Liver (tissue), 9 donors: ENCODE measurements around the gene BAHCC1. TPM values are rescaled to one million over a fixed set of nuclear protein-coding genes. Genes with fewer than 3 reads are reported as not detected.
"Not testable (repeated sequence)": the region's sequence is repeated elsewhere in the genome, so short reads cannot be mapped to it uniquely, and the experiment has no call there.

ENCODE experiments used
- DNase-seq: peaks from one replicate; pipeline ENCODE4 v3.0.0-alpha.2; 2017; ENCODE audit warnings: low spot score
- H3K27ac ChIP-seq, 2 donors: one replicate each; pipeline ENCODE4 v1.7.0; 2013; ENCODE audit warnings: inconsistent platforms in 2 of 2, low read length in 2 of 2, control low read depth in 1 of 2, low read depth in 1 of 2, mild to moderate bottlenecking in 1 of 2
- H3K27me3 ChIP-seq, 4 donors: one replicate each; pipeline versions ENCODE4 v1.6.1 to v1.7.0; 2013; ENCODE audit warnings: low read length in 3 of 4, inconsistent platforms in 1 of 4, mild to moderate bottlenecking in 1 of 4, moderate library complexity in 1 of 4; ENCODE audit not compliant: control insufficient read depth in 4 of 4, insufficient read depth in 4 of 4
- H3K36me3 ChIP-seq, 4 donors: one replicate each; pipeline versions ENCODE4 v1.6.1 to v1.7.0; 2013; ENCODE audit warnings: low read length in 3 of 4, mild to moderate bottlenecking in 3 of 4, low read depth in 1 of 4, moderate library complexity in 1 of 4; ENCODE audit not compliant: control insufficient read depth in 4 of 4, insufficient read depth in 3 of 4
- H3K4me1 ChIP-seq, 4 donors: one replicate each; pipeline versions ENCODE4 v1.6.1 to v1.7.0; 2013; ENCODE audit warnings: low read length in 3 of 4, mild to moderate bottlenecking in 3 of 4, moderate library complexity in 1 of 4; ENCODE audit not compliant: control insufficient read depth in 4 of 4, insufficient read depth in 4 of 4
- H3K4me3 ChIP-seq, 3 donors: one replicate each; pipeline versions ENCODE4 v1.6.1 to v1.7.0; 2013; ENCODE audit warnings: low read length in 3 of 3, control low read depth in 1 of 3, low read depth in 1 of 3, mild to moderate bottlenecking in 1 of 3
- H3K9ac ChIP-seq, 2 donors: one replicate each; pipeline ENCODE4 v1.7.0; 2013; ENCODE audit warnings: low read length in 2 of 2, mild to moderate bottlenecking in 2 of 2, moderate library complexity in 2 of 2, control low read depth in 1 of 2, low read depth in 1 of 2
- H3K9me3 ChIP-seq, 4 donors: one replicate each; pipeline versions ENCODE4 v1.6.1 to v1.7.0; 2013; ENCODE audit warnings: low read length in 3 of 4; ENCODE audit not compliant: control insufficient read depth in 4 of 4
- EGR1 ChIP-seq, 2 donors: IDR thresholded peaks; 2 replicates each; pipeline ENCODE4 v1.6.1; 2016 to 2018; ENCODE audit warnings: antibody characterized with exemption in 2 of 2, low read depth in 2 of 2
- FOXA1 ChIP-seq: IDR thresholded peaks from 2 replicates; pipeline ENCODE4 v1.6.1; 2016; ENCODE audit warnings: antibody characterized with exemption
- FOXA2 ChIP-seq: IDR thresholded peaks from 2 replicates; pipeline ENCODE4 v1.6.1; 2016; ENCODE audit warnings: antibody characterized with exemption
- GABPA ChIP-seq, 2 donors: IDR thresholded peaks in 1 of 2; conservative IDR thresholded peaks in 1 of 2; 2 replicates each; pipeline ENCODE4 v1.6.1; 2016; ENCODE audit warnings: antibody characterized with exemption in 2 of 2, mild to moderate bottlenecking in 1 of 2, moderate library complexity in 1 of 2
- HNF4A ChIP-seq, 2 donors: conservative IDR thresholded peaks; 2 replicates each; pipeline ENCODE4 v1.6.1; 2016; ENCODE audit warnings: antibody characterized with exemption in 2 of 2, mild to moderate bottlenecking in 2 of 2
- HNF4G ChIP-seq: IDR thresholded peaks from 2 replicates; pipeline ENCODE4 v1.6.1; 2016; ENCODE audit warnings: antibody characterized with exemption
- JUND ChIP-seq, 2 donors: IDR thresholded peaks; 2 replicates each; pipeline ENCODE4 v1.6.1; 2016; ENCODE audit warnings: antibody characterized with exemption in 2 of 2
- NR2F2 ChIP-seq: IDR thresholded peaks from 2 replicates; pipeline ENCODE4 v1.6.1; 2016; ENCODE audit warnings: antibody characterized with exemption
- RAD21 ChIP-seq, 2 donors: IDR thresholded peaks; 2 replicates each; pipeline ENCODE4 v1.6.1; 2016; ENCODE audit warnings: antibody characterized with exemption in 2 of 2, mild to moderate bottlenecking in 2 of 2
- RXRA ChIP-seq, 2 donors: IDR thresholded peaks; 2 replicates each; pipeline ENCODE4 v1.6.1; 2017 to 2018; ENCODE audit warnings: antibody characterized with exemption in 2 of 2, mild to moderate bottlenecking in 1 of 2
- SP1 ChIP-seq: IDR thresholded peaks from 2 replicates; pipeline ENCODE4 v1.6.1; 2018; ENCODE audit warnings: antibody characterized with exemption, mild to moderate bottlenecking
- TAF1 ChIP-seq: conservative IDR thresholded peaks from 2 replicates; pipeline ENCODE4 v1.6.1; 2016; ENCODE audit warnings: antibody characterized with exemption, mild to moderate bottlenecking
- YY1 ChIP-seq: IDR thresholded peaks from 2 replicates; pipeline ENCODE4 v1.6.1; 2016; ENCODE audit warnings: antibody characterized with exemption, mild to moderate bottlenecking
- WGBS: extraction: QIAGEN DNeasy Blood & Tissue Kit; methylation state at CpG from one replicate; pipeline ENCODE4 v1.1.7; 2013; 5-methylcytosine and 5-hydroxymethylcytosine counted together
- polyA plus RNA-seq, 2 donors: library from polyadenylated mRNA; stranded (reverse) in 1 of 2; unstranded in 1 of 2; fragments of 200-250 nt in 1 of 2; fragments of >200 nt in 1 of 2; fragmentation: Nextera tagmentation in 1 of 2; extraction: Ambion mirVana in 1 of 2; gene quantifications; one replicate each; pipeline versions ENCODE4 v1.2.1 to v1.2.3, GENCODE V29; 2013 to 2015
- total RNA-seq, 2 donors: library from RNA; depleted of rRNA; stranded (reverse); fragments of >200 nt; gene quantifications; one replicate each; pipeline ENCODE4 v1.2.3, GENCODE V29; 2014
- TF ChIP-seq, protein P1 (sequence below): IDR thresholded peaks from 2 replicates; pipeline ENCODE4 v1.6.1; 2016; ENCODE audit warnings: antibody characterized with exemption
- TF ChIP-seq, protein P2 (sequence below): IDR thresholded peaks from 2 replicates; pipeline ENCODE4 v1.6.1; 2016; ENCODE audit warnings: antibody characterized with exemption
- TF ChIP-seq, protein P3 (sequence below): fragments of 150-350 bp; IDR thresholded peaks from 2 replicates; pipeline ENCODE4 v1.5.1; 2017; ENCODE audit warnings: improper control_type of control experiment, low read depth, low read length; ENCODE audit not compliant: missing input control
- TF ChIP-seq, protein P4 (sequence below): IDR thresholded peaks from 2 replicates; pipeline ENCODE4 v1.6.1; 2016; ENCODE audit warnings: antibody characterized with exemption, mild to moderate bottlenecking
- TF ChIP-seq, protein P5 (sequence below): IDR thresholded peaks from 2 replicates; pipeline ENCODE4 v1.6.1; 2016; ENCODE audit warnings: antibody characterized with exemption
- donor health status: healthy.
- donor health status: healthy.
- donor health status: healthy.
- donor health status: healthy.
- donor health status: healthy.

BAHCC1 gene
- total and polyA plus RNA-seq, 4 donors, result 0.76 to 3.9 (median 2.5) TPM

DNA sequence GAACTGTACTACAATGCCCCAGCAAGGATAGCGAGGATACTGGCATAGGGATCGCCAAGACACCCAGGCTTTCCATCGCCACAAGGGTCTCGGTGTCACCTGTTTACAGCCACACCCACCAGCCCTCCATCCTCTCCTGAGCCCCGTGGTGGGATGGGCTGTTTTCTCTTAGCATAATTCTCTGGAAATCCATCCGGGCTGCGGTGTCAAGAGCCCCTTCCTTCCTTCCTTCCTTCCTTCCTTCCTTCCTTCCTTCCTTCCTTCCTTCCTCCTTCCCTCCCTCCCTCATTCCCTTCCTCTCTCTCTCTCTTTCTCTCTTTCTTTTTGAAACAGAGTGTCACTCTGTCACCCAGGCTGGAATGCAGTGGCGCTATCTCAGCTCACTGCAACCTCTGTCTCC, 36.0 kb upstream of the BAHCC1 start:
- H3K27ac ChIP-seq, result no peak overlapping the region

DNA sequence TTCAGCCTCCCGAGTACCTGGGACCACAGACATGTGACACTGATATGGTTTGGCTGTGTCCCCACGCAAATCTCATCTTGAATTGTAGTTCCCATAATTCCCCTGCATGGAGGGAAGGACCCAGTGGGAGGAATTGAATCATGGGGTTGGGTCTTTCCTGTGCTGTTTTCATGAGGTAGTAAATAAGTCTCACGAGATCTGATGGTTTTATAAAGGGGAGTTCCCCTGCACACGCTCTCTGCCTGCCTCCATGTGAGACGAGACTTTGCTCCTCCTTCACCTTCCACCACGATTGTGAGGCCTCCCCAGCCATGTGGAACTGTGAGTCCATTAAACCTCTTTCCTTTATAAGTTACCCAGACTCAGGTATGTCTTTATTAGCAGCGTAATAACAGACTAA, 33.3 kb upstream of the BAHCC1 start:
- WGBS, result 71% methylated on average over 7 of the region's 7 CpGs
- H3K27me3 ChIP-seq, DNase-seq: not testable (repeated sequence)

More for the DNA sequence above, 36.0 kb upstream of the BAHCC1 start:
- no peak overlapping the region for H3K4me3 ChIP-seq
- no peaks in the 10 kb centered on the region for H3K27me3 ChIP-seq
- no peaks in the 10 kb centered on the region for H3K36me3 ChIP-seq
- H3K9me3 ChIP-seq, result no peaks in the 10 kb centered on the region
- WGBS, result 78% methylated on average over 8 of the region's 8 CpGs
- no peak for TF ChIP-seq SP1
- TF ChIP-seq GABPA (IDR thresholded peaks at IDR 0.05 in 1 of 2, conservative IDR thresholded peaks at IDR 0.05 in 1 of 2), result no peak
- TF ChIP-seq JUND (IDR thresholded peaks at IDR 0.05), result no peak
- TF ChIP-seq, protein P1, sequence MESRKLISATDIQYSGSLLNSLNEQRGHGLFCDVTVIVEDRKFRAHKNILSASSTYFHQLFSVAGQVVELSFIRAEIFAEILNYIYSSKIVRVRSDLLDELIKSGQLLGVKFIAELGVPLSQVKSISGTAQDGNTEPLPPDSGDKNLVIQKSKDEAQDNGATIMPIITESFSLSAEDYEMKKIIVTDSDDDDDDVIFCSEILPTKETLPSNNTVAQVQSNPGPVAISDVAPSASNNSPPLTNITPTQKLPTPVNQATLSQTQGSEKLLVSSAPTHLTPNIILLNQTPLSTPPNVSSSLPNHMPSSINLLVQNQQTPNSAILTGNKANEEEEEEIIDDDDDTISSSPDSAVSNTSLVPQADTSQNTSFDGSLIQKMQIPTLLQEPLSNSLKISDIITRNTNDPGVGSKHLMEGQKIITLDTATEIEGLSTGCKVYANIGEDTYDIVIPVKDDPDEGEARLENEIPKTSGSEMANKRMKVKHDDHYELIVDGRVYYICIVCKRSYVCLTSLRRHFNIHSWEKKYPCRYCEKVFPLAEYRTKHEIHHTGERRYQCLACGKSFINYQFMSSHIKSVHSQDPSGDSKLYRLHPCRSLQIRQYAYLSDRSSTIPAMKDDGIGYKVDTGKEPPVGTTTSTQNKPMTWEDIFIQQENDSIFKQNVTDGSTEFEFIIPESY, result no peak
- TF ChIP-seq HNF4G, result no peak
- no peak for TF ChIP-seq TAF1
- no peak for TF ChIP-seq NR2F2
- no peak for TF ChIP-seq YY1
- TF ChIP-seq FOXA1, result no peak
- TF ChIP-seq, protein P2, sequence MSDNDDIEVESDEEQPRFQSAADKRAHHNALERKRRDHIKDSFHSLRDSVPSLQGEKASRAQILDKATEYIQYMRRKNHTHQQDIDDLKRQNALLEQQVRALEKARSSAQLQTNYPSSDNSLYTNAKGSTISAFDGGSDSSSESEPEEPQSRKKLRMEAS, result no peak
- TF ChIP-seq, protein P3, sequence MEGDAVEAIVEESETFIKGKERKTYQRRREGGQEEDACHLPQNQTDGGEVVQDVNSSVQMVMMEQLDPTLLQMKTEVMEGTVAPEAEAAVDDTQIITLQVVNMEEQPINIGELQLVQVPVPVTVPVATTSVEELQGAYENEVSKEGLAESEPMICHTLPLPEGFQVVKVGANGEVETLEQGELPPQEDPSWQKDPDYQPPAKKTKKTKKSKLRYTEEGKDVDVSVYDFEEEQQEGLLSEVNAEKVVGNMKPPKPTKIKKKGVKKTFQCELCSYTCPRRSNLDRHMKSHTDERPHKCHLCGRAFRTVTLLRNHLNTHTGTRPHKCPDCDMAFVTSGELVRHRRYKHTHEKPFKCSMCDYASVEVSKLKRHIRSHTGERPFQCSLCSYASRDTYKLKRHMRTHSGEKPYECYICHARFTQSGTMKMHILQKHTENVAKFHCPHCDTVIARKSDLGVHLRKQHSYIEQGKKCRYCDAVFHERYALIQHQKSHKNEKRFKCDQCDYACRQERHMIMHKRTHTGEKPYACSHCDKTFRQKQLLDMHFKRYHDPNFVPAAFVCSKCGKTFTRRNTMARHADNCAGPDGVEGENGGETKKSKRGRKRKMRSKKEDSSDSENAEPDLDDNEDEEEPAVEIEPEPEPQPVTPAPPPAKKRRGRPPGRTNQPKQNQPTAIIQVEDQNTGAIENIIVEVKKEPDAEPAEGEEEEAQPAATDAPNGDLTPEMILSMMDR, result no peak
- TF ChIP-seq FOXA2, result no peak
- no peak for TF ChIP-seq HNF4A (conservative IDR thresholded peaks at IDR 0.05)
- no peak for TF ChIP-seq RAD21 (IDR thresholded peaks at IDR 0.05)
- TF ChIP-seq RXRA (IDR thresholded peaks at IDR 0.05), result no peak
- TF ChIP-seq, protein P4, sequence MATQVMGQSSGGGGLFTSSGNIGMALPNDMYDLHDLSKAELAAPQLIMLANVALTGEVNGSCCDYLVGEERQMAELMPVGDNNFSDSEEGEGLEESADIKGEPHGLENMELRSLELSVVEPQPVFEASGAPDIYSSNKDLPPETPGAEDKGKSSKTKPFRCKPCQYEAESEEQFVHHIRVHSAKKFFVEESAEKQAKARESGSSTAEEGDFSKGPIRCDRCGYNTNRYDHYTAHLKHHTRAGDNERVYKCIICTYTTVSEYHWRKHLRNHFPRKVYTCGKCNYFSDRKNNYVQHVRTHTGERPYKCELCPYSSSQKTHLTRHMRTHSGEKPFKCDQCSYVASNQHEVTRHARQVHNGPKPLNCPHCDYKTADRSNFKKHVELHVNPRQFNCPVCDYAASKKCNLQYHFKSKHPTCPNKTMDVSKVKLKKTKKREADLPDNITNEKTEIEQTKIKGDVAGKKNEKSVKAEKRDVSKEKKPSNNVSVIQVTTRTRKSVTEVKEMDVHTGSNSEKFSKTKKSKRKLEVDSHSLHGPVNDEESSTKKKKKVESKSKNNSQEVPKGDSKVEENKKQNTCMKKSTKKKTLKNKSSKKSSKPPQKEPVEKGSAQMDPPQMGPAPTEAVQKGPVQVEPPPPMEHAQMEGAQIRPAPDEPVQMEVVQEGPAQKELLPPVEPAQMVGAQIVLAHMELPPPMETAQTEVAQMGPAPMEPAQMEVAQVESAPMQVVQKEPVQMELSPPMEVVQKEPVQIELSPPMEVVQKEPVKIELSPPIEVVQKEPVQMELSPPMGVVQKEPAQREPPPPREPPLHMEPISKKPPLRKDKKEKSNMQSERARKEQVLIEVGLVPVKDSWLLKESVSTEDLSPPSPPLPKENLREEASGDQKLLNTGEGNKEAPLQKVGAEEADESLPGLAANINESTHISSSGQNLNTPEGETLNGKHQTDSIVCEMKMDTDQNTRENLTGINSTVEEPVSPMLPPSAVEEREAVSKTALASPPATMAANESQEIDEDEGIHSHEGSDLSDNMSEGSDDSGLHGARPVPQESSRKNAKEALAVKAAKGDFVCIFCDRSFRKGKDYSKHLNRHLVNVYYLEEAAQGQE, result no peak
- no peak for TF ChIP-seq EGR1 (IDR thresholded peaks at IDR 0.05; ENCODE audit: low read depth in 2 of 2)
- TF ChIP-seq, protein P5, sequence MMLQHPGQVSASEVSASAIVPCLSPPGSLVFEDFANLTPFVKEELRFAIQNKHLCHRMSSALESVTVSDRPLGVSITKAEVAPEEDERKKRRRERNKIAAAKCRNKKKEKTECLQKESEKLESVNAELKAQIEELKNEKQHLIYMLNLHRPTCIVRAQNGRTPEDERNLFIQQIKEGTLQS, result no peak
- no peak for DNase-seq
- no peaks in the 10 kb centered on the region for H3K4me1 ChIP-seq
- H3K9ac ChIP-seq, result no peak overlapping the region

More for the DNA sequence above, 33.3 kb upstream of the BAHCC1 start:
- H3K36me3 ChIP-seq, H3K9me3 ChIP-seq, H3K4me3 ChIP-seq, H3K27ac ChIP-seq, H3K4me1 ChIP-seq, H3K9ac ChIP-seq: not testable (repeated sequence)
